ENCODE measurements around the gene CREB3L2.

- no peak for TF ChIP-seq TAF1 (IDR thresholded peaks at IDR 0.05; ENCODE audit: borderline replicate concordance, low read depth, low read length)
- TF ChIP-seq POLR2A (IDR thresholded peaks at IDR 0.05; ENCODE audit: low read depth, low read length) = no peak
Observed at GRCh38 chr7:137944168-137944567, 57.7 kb downstream of the CREB3L2 start.

All from GM12892 (cell line).